DOHH2 (cell line): ENCODE data around the gene CUBN.

Source experiments
- EZH2phosphoT487 ChIP-seq: fragments of 200-600 bp; sonication (generic); IDR thresholded peaks from 2 replicates; pipeline ENCODE4 v1.6.1; 2017; ENCODE audit warnings: borderline replicate concordance, mild to moderate bottlenecking, antibody characterized with exemption, low read length, moderate library complexity, mixed read lengths
- TF ChIP-seq, protein P1 (sequence below): fragments of 200-600 bp; sonication (generic); IDR thresholded peaks from one replicate; pipeline ENCODE4 v1.5.1; 2014; ENCODE audit warnings: antibody characterized with exemption, mild to moderate bottlenecking, low read depth, low read length; ENCODE audit not compliant: poor library complexity, severe bottlenecking

DNA sequence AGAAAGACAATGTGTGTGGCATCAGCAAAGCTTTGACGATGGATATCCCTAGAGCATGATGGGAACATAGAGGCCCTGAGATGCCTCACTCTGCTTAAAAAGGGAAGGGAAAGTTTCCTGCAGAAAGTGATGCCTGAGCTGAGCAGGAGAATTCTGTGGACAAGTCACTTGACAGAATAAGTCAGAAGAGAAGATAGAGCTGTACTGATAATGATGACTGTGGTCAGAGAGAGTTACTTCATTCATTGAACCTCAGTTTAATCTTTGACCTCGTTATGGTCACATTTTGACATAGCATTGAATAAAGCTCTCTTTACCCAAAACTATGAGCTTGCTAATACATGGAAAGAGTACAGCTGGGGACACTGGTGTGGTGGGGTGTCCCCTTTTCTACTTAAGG lies 7.6 kb downstream of the CUBN start:
- TF ChIP-seq, protein P1, sequence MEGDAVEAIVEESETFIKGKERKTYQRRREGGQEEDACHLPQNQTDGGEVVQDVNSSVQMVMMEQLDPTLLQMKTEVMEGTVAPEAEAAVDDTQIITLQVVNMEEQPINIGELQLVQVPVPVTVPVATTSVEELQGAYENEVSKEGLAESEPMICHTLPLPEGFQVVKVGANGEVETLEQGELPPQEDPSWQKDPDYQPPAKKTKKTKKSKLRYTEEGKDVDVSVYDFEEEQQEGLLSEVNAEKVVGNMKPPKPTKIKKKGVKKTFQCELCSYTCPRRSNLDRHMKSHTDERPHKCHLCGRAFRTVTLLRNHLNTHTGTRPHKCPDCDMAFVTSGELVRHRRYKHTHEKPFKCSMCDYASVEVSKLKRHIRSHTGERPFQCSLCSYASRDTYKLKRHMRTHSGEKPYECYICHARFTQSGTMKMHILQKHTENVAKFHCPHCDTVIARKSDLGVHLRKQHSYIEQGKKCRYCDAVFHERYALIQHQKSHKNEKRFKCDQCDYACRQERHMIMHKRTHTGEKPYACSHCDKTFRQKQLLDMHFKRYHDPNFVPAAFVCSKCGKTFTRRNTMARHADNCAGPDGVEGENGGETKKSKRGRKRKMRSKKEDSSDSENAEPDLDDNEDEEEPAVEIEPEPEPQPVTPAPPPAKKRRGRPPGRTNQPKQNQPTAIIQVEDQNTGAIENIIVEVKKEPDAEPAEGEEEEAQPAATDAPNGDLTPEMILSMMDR, result no peak
- no peak for TF ChIP-seq EZH2phosphoT487
